Caco-2 (cell line): Measurements from ENCODE around the gene BMP8A. TPM values are rescaled to one million over a fixed set of nuclear protein-coding genes. Genes with fewer than 3 reads are reported as not detected.

Experiments
- BruUV-seq: library from RNA; stranded (reverse); fragments of 400-500 nt; replicated peaks from 2 replicates; lab custom pipeline; 2021; lab: Mats Ljungman, UMichigan
- CTCF ChIA-PET: fragments of 300-600 bp; sonication (Branson Sonifier 250); formaldehyde crosslinking; loops from one replicate; lab custom pipeline; 2022; ENCODE audit warnings: antibody characterized with exemption; lab: Charles Lee
- POLR2A ChIA-PET: fragments of 300-600 bp; sonication (Branson Sonifier 250); formaldehyde crosslinking; loops from one replicate; lab custom pipeline; 2022; ENCODE audit warnings: antibody characterized with exemption; lab: Charles Lee
- DNase-seq, 2 experiments: peaks; one replicate each; pipeline versions ENCODE4 v3.0.0 to v3.0.0-alpha.2; 2020 to 2022
- H3K27me3 ChIP-seq: replicated peaks from 2 replicates; pipeline ENCODE4 v1.6.0; 2011; ENCODE audit warnings: low read length; ENCODE audit not compliant: control insufficient read depth, insufficient read depth
- H3K36me3 ChIP-seq: 2 replicates; pipeline ENCODE4 v1.5.1; 2011; ENCODE audit warnings: low read length; ENCODE audit not compliant: control insufficient read depth, insufficient read depth
- H3K4me1 ChIP-seq: fragments of 250-450 bp; sonication (Bioruptor Pico); 2 replicates; pipeline ENCODE4 v1.5.1; 2020; ENCODE audit warnings: mild to moderate bottlenecking
- H3K4me3 ChIP-seq: 2 replicates; pipeline ENCODE4 v1.5.1; 2011; ENCODE audit warnings: low read depth, mild to moderate bottlenecking, control low read depth, low read length
- H3K9me3 ChIP-seq: fragments of 250-450 bp; sonication (Bioruptor Pico); 2 replicates; pipeline ENCODE4 v1.5.1; 2020; ENCODE audit warnings: mild to moderate bottlenecking, moderate library complexity
- H3K27ac Mint-ChIP-seq: one replicate; pipeline ENCODE4 v1.8.0; 2022; ENCODE audit warnings: mixed read lengths; ENCODE audit not compliant: unreplicated experiment
- H3K27me3 Mint-ChIP-seq: one replicate; pipeline ENCODE4 v1.8.0; 2022; ENCODE audit warnings: mixed read lengths; ENCODE audit not compliant: insufficient read depth, unreplicated experiment
- H3K36me3 Mint-ChIP-seq: one replicate; pipeline ENCODE4 v1.8.0; 2022; ENCODE audit warnings: mild to moderate bottlenecking, mixed read lengths; ENCODE audit not compliant: insufficient read depth, unreplicated experiment
- H3K4me1 Mint-ChIP-seq: one replicate; pipeline ENCODE4 v1.8.0; 2022; ENCODE audit warnings: low read depth, mixed read lengths; ENCODE audit not compliant: unreplicated experiment
- H3K4me3 Mint-ChIP-seq: one replicate; pipeline ENCODE4 v1.8.0; 2022; ENCODE audit warnings: mild to moderate bottlenecking, moderate library complexity, mixed read lengths; ENCODE audit not compliant: unreplicated experiment
- H3K9me3 Mint-ChIP-seq: one replicate; pipeline ENCODE4 v1.8.0; 2022; ENCODE audit warnings: mixed read lengths; ENCODE audit not compliant: unreplicated experiment
- CTCF ChIP-seq, 2 experiments: fragments of 200-600 bp in 1 of 2; IDR thresholded peaks; 1 replicate in 1 of 2; 2 replicates in 1 of 2; pipeline versions ENCODE4 v1.5.1 to v1.8.0; 2011 to 2022; ENCODE audit warnings: antibody characterized with exemption in 1 of 2, control low read depth in 1 of 2, inconsistent platforms in 1 of 2, low read depth in 1 of 2, low read length in 1 of 2, mild to moderate bottlenecking in 1 of 2, moderate library complexity in 1 of 2; ENCODE audit not compliant: insufficient read depth in 1 of 2, severe bottlenecking in 1 of 2, unreplicated experiment in 1 of 2
- intact Hi-C: fragments of 100-400 bp; cut with micrococcal nuclease; formaldehyde crosslinking; loops from one replicate; pipeline ENCODE4 v1.10.0; 2022; ENCODE audit not compliant: unreplicated experiment
- total RNA-seq: library from RNA; stranded (reverse); gene quantifications from 2 replicates; pipeline ENCODE4 v1.2.3, GENCODE V29; 2022

The BMP8A gene
- total RNA-seq, 1 experiment from 2014 or later = 3.2 TPM

DNA sequence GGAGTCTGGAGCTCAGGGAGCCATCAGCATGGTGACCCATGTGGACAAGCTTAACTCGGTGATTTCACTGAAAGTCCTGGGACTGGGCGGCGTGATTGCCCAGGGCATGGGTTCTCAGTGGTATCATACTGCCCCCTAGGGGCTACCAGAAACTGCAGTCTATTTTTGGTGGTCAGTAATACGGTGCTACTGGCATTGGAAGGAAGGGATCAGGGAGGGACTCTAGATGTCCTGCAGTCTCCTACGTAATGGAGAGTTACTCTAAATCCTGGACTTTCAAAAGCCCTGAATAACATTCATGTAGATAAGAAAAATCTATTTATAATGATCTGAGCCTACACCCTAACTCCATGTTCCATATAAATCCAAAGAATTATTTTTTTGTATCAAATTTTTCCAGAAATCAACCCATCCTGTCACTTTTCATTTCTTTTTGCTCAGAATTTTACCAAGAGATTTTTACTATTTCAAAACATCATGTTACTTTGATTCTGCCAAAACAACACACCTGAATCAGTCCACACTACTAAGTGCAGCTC is 47.9 kb downstream of the BMP8A start:
- no peaks in the 10 kb centered on the region for H3K4me1 Mint-ChIP-seq
- TF ChIP-seq CTCF (IDR thresholded peaks at IDR 0.05; ENCODE audit: insufficient read depth in 1 of 2, low read depth in 1 of 2, low read length in 1 of 2, severe bottlenecking in 1 of 2, unreplicated experiment in 1 of 2) = peak; percentile 61 to 70
- no peaks in the 10 kb centered on the region for H3K27me3 ChIP-seq
- DNase-seq = peak; percentile 61 to 75
- H3K4me1 ChIP-seq = no peaks in the 10 kb centered on the region
- H3K27ac Mint-ChIP-seq = no peak overlapping the region
- intact Hi-C loops = loop anchor here (1.0 to 5.0 kb wide), 2 partner anchors 34 to 67 kb away; no protein-coding TSS in a partner anchor
- H3K36me3 ChIP-seq = no peaks in the 10 kb centered on the region
- ChIA-PET POLR2A (no interaction called here), CTCF (interaction anchor here (0.5 to 1.6 kb wide), 18 partner anchors 11 to 441 kb away, joined by 3 to 18 read pairs (median 4); partner anchors contain the start of gene BMP8A)
- no peaks in the 10 kb centered on the region for H3K36me3 Mint-ChIP-seq
- no peaks in the 10 kb centered on the region for H3K27me3 Mint-ChIP-seq
- no peaks in the 10 kb centered on the region for H3K9me3 ChIP-seq
- no peaks in the 10 kb centered on the region for H3K9me3 Mint-ChIP-seq
- no TSS peak for BruUV-seq
- no peak overlapping the region for H3K4me3 ChIP-seq
- no peak overlapping the region for H3K4me3 Mint-ChIP-seq

DNA sequence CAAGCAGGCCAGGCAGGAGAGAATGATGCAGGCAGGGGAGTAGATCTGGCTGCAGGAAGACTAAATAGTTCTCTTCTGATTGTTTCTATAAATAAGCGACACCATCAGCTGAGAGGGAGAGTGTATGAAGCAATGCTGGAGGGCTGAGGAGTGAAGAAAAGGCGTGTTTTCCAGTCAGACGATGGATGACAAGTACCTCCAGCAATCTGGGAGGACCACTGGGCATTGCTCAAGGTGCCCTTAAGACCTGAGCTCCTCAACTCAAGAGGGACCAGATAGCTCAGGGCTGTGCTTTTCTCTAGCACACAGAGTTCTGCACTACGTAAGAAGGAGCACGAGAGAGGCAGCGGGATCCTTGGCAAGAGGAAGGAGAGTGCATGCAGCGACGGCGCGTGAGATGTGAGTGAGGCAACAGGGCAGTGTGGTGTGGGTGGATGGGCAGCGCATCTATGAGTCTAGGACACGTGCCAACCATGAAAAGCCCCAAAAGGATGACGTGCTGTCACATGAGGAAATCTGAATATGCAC is 49.1 kb downstream of the BMP8A start:
- intact Hi-C loops = no loop called here
- Histone ChIP-seq H3K9me3 (no peaks in the 10 kb centered on the region), H3K27me3 (no peaks in the 10 kb centered on the region), H3K4me1 (no peaks in the 10 kb centered on the region), H3K36me3 (no peaks in the 10 kb centered on the region), H3K4me3 (no peak overlapping the region)
- Mint-ChIP-seq H3K4me3 (no peak overlapping the region), H3K27me3 (no peaks in the 10 kb centered on the region), H3K27ac (no peak overlapping the region), H3K4me1 (no peaks in the 10 kb centered on the region), H3K36me3 (no peaks in the 10 kb centered on the region), H3K9me3 (no peaks in the 10 kb centered on the region)
- no peak for DNase-seq
- no peak for TF ChIP-seq CTCF (IDR thresholded peaks at IDR 0.05; ENCODE audit: insufficient read depth in 1 of 2, low read depth in 1 of 2, low read length in 1 of 2, severe bottlenecking in 1 of 2, unreplicated experiment in 1 of 2)
- POLR2A ChIA-PET = no interaction called here
- CTCF ChIA-PET = no interaction called here
- no TSS peak for BruUV-seq

GRCh38 chr1:39542924-39543323 is 51.5 kb downstream of the BMP8A start:
- Mint-ChIP-seq H3K4me3 (no peak overlapping the region), H3K27me3 (no peaks in the 10 kb centered on the region), H3K36me3 (no peaks in the 10 kb centered on the region), H3K9me3 (no peaks in the 10 kb centered on the region), H3K27ac (no peak overlapping the region), H3K4me1 (no peaks in the 10 kb centered on the region)
- Histone ChIP-seq H3K4me1 (no peaks in the 10 kb centered on the region), H3K36me3 (no peaks in the 10 kb centered on the region), H3K9me3 (no peaks in the 10 kb centered on the region), H3K4me3 (no peak overlapping the region), H3K27me3 (no peaks in the 10 kb centered on the region)
- DNase-seq = no peak
- intact Hi-C loops = no loop called here
- ChIA-PET POLR2A (no interaction called here), CTCF (no interaction called here)
- BruUV-seq = no TSS peak
- no peak for TF ChIP-seq CTCF (IDR thresholded peaks at IDR 0.05; ENCODE audit: insufficient read depth in 1 of 2, low read depth in 1 of 2, low read length in 1 of 2, severe bottlenecking in 1 of 2, unreplicated experiment in 1 of 2)
